ENCODE results near the gene ARHGEF5. TPM values are rescaled to one million over a fixed set of nuclear protein-coding genes. Genes with fewer than 3 reads are reported as not detected.

Gene ARHGEF5
- total RNA-seq, 3 donors from 2014 or later = 4.8 to 8.4 (median 5.7) TPM

- ATAC-seq = no peak
- Mint-ChIP-seq H3K4me1 (ENCODE audit: low read depth) (no peaks in the 10 kb centered on the region), H3K27me3 (ENCODE audit: low read depth) (peaks cover 3% of the 10 kb centered on the region), H3K4me3 (no peak overlapping the region), H3K36me3 (ENCODE audit: insufficient read depth) (peaks cover 2% of the 10 kb centered on the region), H3K9me3 (peaks cover 31% of the 10 kb centered on the region)
- no peak for DNase-seq
Observed at GRCh38 chr7:144428431-144428830, 73.2 kb downstream of the ARHGEF5 start.

Other genes starting within 250 kb of the ARHGEF5 start
- not detected for gene OR2A2, start 245.8 kb upstream of the ARHGEF5 start, total RNA-seq
- gene OR2A14, start 232.2 kb upstream of the ARHGEF5 start, total RNA-seq = not detected
- 1 to 10 TPM in 1 of 3 donors, under 1 TPM in 2; 0.29 to 1.6 (median 0.61) TPM for gene CTAGE4, start 171.9 kb upstream of the ARHGEF5 start, total RNA-seq
- 1 to 10 TPM; 1.7 to 4.0 (median 2.6) TPM for gene ARHGEF35, start 159.6 kb upstream of the ARHGEF5 start, total RNA-seq
- gene OR2A42, start 115.8 kb upstream of the ARHGEF5 start, total RNA-seq = not detected
- under 1 TPM; 0.42 to 0.71 (median 0.58) TPM for gene OR2A7, start 90.6 kb upstream of the ARHGEF5 start, total RNA-seq
- gene CTAGE8, start 86.1 kb upstream of the ARHGEF5 start, total RNA-seq = under 1 TPM; 0.14 to 0.53 (median 0.29) TPM
- gene OR2A1, start 43.0 kb upstream of the ARHGEF5 start, total RNA-seq = not detected
- gene NOBOX, start 48.3 kb downstream of the ARHGEF5 start, total RNA-seq = not detected